Middle frontal gyrus (tissue), 1 donor: ENCODE data around the gene NFKB2.

ENCODE experiments used
- DNase-seq: peaks from one replicate; pipeline ENCODE4 v3.0.0-alpha.2; 2015; ENCODE audit warnings: low spot score; ENCODE audit errors: extremely low spot score

Gene NFKB2

DNA sequence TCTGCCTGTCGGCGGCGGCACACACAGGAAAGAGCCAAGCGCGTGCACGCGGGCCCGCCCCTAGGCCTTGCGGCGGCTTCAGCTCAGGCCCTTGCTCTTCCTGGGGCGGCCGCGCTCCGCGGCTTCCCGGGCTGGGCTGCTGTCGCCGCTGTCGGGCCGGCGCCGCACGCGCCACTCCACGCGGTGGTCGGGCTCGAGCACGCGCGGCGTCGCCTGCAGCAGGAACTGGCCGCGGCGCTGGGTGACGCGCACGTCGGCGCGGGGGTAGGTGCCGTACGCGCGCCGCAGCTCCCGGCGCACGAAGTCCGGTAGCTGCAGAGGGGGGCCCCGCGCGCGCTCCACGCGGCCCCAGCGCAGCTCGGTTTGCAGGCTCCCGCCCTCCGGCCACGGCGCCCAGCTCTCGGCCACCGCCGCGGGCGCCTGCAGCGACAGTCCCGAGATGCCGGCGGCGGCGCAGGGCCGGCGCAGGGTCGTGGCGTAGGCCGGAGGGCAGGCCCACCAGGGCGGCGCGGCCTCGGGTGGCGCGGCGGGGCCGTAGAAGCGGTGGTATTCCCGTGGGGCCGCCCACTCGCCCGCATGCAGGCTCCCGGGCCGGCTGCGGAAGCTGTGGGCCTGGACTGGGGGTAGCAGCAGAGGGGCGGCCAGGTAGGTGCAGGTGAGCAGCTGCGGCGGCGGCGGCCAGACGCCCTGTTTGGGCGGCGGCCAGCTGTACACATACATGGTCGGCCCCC is 55.0 kb downstream of the NFKB2 start:
- DNase-seq, result peak; percentile 85

DNA sequence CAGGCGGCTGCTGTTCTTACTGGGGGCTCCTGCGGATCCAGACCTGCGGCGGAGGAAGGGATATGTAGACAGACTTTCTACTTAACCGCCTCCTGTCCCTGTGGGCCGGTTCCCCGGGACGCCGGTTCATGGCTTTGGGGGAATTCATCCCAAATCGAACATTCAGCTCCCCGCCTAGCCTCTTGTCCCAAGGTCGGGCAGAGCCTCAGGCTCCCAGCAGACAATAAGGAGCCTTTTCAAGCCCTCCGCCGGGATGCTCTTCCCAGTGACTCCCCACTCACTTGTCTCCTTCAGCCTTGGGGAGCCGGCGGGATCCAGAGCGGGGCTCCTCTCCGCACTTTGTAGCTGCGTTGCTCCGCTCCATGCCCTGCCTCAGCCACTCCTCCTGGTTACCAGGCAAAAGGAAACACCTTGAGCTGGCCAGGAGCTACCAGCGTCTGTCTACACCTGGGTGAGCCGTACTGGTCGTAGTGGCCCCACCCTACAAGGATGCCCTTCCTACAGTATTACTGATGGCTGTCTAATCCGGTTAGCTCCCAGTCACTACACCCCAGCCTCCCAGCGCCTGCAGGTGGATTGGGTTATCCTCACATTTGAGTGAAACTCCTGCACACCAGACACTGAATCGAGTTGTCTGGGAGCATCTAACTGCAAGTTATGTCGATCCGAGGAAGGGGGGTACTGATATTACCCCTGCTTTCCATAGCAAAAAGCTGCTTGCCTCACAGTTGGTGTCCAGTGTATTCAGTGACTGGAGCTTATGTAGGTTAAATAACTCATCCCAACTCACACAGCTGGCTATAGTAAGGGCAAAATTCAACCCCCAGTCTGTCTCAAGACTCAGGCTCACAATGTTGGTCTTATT is 55.8 kb downstream of the NFKB2 start, which contains the start of gene C10orf95:
C10orf95 (minus strand) TSS at position 439 of the 865 bp plus-strand sequence. CDS start 450 bp downstream, outside the sequence.
- DNase-seq, result no peak
